HL-60/S4 (cell line): Measurements from ENCODE around the gene NUP210L.

Experiments
- in situ Hi-C: fragments of 300-500 bp; cut with MboI; formaldehyde crosslinking; loops from 2 replicates; pipeline ENCODE4 v1.14.3; 2022; ENCODE audit warnings: low sequenced_read_pairs

Gene NUP210L

DNA sequence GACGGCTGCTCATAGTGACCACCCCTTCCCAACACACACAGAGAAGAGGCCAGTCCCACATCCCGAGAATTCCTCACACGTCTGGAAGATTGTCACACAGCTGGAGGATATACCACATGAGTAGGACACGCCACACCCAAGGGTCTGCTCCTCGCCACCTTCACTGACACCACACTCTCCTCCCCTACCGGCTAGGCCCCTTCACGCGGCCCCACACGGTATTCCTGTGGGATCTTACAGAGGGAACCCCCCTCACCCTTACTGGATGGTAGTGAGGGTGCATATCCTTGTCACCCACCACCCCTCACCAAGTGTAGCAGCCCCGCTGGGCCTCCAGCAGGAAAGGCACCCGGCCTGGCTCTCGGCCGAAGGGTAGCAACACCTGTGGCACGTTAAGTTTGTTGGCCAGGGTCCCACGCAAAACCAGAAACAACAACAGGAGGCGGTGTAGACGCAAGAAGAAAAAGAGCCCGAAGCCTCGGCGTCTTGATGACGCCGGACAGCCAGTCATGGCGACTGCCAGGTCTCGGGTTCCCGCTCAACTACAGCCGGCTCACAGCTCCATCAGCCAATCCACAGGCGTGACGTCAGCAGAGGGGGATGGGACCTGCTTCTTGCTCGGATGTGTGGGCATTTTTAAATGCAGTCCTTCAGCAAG is at the start of gene NUP210L:
TSS of gene NUP210L (minus strand) at position 540 of the 658 bp plus-strand sequence.
- in situ Hi-C loops = no loop called here

DNA sequence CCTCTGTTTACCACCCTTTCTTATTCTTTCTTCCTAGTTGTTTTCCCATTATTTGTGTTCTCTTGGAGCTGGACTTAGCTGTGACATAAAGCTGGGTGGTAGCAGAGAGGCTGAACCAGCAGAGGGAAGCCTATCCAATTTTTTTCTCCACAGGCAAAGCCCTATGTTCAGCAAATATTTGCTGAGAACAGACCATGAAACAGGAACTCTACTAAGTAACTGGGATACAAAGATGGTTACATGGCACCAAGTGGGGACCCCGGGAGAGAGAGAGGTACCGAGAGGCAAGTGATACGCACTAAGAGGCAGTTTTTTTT is 44.6 kb upstream of the NUP210L start:
- in situ Hi-C loops = no loop called here

DNA sequence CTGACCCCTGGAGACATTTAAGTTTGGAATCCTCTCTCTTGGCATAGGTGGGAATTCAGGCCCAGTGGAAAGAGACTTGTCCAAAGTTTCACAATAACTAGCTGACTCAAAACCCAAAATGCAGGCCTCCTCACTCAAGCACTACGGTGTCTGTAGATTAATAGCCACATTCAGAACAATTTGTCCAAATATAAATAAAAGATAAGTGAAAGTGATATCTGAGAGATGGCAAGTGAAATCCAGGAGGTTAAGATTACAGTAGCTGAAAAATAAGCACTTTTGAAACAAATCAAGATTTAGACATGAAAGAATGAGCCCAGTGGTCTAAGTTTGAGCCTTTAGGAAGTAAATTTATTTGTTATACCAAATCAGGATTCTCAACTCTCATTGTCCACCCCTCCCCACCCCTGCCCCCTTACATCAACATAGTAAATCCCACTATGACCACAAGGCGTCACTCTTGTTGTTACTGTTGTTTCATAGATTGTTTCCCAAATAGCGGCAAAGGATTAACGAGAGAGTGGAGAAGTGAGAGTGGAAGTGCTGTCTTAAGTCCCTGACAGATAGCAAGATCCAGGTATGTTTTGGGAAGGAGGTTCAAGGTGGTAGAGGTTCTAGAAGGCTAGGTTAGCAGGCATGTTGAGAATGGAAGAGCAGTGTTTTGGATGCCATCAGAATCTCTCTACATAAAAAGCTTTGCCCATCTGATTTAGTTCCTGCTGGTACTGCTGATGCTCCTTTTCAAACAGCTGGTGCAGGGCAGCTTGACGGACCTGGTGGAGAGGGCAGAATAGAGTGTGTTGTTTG is 44.1 kb upstream of the NUP210L start:
- in situ Hi-C loops = no loop called here

DNA sequence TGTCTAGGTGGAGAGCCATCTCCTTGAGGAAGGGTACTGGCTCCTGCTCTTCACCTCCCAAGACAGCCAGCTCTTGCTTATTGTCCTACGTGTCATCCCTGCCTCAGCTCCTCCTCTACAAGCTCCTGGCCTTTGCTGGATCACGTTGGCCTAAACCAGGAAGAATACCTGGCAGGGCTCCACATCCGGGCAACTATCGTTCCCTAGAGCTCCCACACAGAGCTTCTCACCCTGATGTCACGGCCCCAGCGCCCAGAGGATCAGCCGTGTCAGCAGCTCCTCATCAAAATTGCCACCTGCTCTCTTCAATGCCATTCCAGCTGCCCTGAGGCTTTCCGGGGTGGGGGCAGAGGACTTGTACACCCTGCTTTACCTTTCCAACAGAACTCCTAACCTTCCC is 38.9 kb upstream of the NUP210L start:
- in situ Hi-C loops = no loop called here

DNA sequence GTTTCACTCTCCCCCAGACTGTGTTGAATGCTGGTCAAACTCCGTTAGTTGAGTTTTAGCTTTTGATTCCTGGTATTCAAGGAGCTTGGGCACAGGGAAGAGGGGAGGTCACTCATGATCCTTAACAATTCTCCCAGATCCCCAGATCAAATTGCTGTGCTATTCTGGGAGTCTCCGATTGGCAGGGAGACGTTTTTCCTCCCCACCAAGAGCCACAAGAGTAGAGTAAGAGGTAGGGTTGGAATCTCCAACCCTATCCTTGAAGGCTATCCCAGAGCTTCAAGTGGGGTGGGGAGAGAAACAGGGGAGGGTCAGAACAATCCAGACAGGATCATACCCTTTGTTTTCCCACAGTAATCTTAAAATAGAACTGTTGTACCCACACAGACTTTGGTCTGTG is 37.6 kb upstream of the NUP210L start:
- in situ Hi-C loops = no loop called here

DNA sequence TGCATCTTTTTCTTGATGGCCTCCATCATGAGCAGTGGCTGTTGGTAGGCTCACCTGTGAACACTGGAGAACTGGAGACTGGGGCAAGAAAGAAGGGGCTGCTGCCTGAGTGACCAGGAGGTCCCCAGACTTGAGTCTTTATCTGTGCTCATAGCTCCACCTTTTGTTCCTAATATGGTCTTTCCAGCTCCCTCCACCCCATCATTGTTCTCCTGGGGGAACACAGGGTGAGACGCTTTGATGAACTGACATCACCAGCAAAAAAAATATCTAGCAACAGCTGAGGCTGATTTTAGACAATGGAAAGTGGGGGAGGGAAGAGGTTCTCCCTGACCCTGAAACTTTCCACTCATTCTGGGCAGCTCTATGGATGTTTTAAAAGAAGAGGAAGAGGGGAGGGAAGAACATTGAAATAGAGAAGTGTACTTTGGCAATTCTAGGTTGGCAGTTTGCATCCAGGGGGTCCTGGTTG is 37.2 kb upstream of the NUP210L start, which contains the start of gene TPM3:
TSS of gene TPM3 (minus strand) at position 111 of the 472 bp plus-strand sequence. CDS start at position 29, 82 bp downstream.
- in situ Hi-C loops = no loop called here

DNA sequence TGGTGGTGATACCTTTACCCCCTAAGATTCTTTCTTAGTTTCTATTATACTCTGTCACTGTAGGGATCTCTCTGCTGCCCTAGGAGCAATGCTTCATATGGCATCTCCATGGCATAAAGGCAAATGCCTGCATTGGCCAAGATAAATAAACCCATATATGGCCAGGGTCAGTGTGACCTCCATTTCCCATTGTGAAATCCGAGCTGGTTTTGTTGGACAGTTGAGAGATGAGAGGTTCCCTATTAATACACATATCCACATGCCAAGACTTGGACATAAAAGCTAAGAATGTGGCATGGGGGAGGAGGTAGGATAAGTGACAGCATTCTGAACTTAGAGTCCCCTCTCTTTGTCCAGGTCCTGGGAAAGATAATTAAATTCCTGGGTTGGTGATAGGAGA is 35.7 kb upstream of the NUP210L start:
- in situ Hi-C loops = no loop called here

DNA sequence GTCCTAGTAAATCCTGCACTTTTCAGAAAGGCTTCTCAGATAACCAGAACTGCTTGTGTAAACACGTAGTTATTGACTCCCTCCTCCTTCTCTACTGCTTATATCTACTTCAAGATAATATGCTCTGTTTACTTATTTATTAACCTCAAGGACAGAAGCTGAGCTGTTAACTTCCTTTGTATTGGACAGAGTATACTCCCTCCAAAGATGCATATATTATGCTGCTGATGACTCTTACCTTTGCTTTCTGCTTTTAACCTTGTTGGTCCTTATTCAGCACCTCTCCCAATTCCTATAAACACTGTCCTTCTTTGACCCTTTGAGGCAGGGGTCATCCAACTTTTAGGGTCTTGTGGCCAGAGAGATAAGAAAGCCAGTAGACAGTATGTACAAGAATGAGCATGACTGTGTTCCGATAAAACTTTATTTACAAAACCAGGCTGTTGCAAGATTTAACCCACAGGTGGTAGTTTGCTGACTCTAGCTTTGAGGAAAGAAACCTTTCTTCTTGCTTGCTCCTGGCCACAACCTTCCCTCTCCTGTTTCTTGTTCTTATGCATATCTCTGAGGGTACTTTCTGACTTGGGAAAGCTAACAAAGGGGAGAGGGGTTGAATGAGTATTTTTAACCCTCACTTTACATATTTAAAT is 32.1 kb upstream of the NUP210L start:
- in situ Hi-C loops = no loop called here

DNA sequence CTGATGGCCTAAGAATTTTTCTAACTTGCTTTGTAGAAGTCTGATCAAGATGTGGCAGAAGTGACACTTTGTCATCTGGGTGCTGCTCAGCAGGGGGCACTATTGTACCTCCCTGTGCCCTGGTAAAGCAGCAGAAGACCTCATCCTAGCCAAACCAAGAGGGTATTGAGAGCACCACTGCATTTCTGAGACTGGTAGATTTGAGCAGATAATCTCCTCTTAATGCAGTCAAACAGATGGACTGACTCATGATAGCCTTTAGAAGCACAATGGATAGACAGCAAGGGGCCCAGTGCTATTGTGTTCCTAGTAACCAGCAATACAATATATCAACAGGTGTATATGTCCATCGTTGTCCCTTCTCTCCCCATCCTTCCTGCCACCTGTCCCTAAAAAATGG is 31.3 kb upstream of the NUP210L start:
- in situ Hi-C loops = no loop called here

DNA sequence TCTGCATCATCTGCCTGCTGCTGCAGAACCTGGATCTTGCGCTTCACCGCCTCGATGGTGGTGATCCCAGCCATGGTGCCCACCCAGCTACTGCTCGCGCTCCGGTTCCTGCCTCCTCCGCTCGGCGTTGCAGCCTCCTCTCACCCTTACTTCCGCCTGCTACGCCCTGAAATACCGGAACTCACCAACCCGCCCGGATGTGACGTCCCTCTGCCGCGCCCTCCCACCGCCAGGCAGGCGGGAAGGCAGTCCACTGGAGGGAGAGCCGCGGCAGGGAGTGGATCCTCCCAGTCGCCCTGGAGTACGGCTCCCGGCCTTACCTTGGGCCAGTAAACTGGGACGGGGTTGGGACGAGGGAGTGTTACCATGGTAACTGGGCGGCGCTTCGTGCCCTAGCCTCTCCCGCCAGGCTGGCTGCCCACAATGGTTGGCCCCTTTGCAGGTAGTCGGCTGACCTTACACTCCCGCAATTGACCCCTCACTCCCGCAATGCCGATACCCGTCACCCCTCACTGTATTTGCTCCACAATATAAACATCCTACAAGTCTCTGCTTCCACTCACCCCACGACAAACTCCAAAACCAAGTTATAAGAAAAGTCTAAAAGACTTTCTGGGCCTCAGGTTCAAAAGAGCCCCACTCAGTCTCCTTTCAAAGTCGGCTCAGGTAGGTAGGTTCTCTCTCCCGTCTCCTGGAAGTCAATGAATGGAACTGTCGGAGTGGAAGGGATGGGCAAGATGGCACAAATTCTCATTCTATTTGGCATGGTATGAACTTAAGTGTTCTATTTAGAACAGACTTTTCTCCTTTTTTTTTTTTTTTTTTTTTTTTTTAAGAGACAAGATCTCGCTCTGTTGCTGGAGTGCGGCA is 28.4 kb upstream of the NUP210L start:
- in situ Hi-C loops = no loop called here

DNA sequence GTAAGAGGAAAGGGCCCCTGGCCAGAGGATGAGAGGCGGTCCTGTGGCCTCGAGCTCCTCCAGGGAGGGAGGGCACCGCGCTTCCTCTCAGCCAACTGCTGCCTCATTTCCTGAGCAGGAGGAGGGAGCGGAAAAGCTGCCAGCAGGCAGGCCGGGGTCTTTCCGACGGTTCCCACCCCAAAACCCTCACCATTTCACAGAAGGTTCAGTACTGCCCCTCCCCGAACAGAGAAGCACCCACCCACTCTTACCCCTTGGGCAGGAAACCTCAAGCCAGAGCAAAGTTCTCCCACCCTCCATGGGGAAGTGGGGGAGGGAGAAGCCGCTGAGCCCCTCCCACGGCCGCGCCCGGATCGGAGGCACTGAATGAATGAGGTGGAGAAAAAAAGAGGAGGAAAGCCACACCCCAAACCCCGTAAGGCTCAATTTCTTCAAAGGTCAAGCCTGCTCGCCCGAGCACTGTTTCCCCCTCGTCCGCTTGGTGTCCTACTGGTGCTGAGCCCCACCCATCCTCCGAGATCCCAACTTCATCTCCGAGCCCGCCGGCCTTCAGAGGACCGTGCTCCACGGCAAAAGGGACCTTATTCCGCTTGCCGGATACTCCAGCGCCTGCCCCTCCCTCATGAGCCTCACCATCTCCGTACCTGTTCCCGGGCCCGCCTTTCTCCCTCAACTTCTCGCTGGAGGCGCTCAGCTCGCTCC is 27.6 kb upstream of the NUP210L start:
- in situ Hi-C loops = no loop called here

DNA sequence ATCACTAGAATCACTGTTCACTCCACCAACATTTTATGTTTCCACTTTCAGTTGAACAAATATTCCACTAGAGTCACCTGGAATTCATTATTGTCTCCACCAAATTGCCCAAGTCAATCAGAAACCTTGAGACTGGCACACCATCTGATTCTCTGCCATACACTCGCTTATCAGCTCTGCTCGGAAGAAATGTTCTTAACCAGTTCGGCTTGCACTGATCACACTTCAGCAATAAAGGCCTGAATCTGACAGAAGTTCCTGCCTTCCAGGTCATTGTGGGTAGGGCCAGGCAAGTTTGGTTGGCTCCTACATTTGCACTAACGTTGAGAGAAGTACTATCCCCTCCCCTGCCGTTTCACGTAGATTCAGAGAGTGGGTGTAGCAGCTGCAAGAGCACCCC is 27.1 kb upstream of the NUP210L start:
- in situ Hi-C loops = no loop called here

DNA sequence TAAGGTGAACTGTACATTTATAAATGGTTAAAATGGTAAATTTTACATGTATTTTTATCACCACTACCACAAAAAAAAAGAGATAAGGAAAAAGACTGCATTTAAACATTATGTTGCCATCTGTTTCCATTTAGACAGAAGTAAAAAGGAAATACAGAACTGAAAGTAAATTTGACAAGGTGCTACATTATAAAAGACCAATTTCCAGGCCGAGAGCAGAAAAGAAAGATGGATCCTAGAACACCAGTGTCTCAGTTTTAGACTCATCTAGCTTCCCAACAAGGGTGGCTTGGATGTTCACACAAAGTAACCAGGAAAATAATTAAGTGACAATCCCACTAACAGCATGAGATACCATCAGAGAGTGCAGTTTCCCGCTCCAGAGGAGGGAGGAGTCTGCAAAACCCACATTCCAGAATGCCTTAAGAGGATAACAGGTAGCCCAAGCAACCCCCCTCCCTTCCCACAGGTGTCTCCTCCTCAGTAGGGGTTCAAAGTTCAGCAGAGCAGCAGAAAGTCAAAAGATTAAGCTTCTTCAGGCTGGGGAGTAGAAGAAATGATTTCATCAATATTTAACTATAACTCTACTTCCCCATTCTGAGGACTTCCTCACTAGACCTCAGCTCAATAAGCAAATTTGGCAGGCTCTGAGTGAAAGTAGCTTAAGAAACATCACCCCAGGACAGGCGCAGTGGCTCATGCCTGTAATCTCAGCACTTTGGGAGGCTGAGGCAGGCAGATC is 25.2 kb upstream of the NUP210L start:
- in situ Hi-C loops = no loop called here

DNA sequence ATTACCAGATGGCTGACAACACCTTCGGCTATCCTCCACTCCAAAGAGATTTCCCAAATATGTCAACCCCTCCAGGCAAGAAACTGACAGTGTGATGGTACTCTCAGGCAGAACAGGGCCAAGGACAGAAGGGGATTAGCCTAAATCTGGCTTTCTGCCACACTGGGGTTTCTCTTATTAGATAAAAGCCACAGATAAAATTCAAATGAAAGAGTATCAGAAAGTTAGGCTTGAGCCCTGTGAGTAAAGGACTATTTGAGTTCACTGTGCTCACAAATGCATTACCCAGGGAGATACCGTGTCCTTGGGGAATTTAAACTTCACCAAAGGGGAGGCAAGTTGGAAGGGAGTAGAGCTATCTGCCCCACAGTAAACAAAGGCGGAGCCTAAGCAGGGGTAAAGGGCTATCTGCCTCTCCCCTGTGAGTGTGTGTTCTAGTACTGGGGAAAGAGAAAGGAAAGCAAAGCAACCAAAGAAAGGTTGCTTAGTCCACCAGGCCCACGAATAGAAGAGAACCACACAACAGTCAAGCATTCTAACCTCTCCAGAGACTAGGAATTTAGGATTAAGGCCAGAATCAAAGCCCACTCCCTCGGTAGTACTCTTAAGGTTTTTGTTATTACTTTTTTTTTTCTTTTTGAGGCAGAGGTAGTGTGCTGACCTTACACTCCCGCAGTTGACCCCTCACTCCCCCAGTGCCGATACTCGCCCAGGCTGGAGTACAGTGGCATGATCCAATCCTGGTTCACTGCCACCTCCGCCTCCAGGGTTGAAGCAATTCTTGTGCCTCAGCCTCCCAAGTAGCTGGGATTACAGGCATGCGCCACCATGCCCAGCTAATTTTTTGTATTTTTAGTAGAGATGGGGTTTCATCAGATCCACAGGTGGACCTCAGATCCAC is 24.3 kb upstream of the NUP210L start:
- in situ Hi-C loops = no loop called here

DNA sequence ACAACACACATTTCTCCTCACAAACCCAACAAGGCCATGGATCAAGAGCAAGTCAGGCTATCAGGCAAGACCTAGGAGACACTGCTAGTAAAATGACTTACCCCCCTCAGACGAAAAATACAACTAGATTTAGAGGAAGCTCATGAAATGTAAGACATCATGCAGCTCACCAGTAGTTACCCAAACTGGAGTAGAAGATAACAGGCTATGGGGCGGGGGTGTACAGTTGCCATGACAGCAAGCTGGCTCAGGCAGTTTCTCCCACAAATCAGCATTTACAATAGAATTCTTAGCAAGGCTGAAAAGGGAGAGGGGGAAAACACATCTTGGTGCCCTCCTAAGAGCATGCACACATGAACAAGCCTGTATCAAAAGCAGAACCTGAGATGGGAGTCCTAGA is 23.1 kb upstream of the NUP210L start:
- in situ Hi-C loops = no loop called here

DNA sequence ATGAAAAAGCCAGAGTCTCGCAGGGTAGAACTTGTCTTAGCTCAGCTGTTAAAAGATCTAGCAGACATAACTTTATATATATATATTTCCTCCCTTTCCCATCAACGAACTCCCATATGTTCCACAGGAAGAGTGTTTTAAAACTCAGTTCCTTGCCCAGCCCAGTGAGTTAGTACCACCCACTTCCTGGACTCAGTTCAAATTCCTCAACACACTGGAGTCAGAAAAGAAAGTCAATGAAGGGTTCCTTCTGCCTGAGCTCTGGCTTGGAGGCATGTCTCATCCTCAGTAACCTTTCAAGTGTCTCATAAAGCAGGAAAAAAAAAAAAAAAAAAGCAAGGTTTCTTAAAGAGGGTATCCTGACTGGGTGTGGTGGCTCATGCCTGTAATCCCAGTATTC is 21.5 kb upstream of the NUP210L start:
- in situ Hi-C loops = no loop called here

DNA sequence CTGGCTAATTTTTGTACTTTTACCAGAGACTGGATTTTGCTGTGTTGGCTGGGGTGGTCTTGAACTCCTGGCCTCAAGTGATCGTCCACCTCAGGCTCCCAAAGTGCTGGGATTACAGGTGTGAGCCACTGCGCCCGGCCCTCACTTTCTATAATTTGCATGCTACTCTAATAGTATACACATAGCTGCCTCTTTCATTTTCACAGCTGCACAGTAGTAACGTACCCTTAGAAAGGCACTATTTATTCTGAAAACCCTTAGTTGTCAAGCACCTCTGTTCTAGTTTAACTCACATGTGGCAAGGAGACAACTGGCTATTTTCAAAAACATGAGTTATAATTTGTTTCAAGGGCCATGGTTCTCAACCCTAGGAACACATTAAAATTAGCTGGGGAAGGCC is 19.8 kb upstream of the NUP210L start:
- in situ Hi-C loops = no loop called here

DNA sequence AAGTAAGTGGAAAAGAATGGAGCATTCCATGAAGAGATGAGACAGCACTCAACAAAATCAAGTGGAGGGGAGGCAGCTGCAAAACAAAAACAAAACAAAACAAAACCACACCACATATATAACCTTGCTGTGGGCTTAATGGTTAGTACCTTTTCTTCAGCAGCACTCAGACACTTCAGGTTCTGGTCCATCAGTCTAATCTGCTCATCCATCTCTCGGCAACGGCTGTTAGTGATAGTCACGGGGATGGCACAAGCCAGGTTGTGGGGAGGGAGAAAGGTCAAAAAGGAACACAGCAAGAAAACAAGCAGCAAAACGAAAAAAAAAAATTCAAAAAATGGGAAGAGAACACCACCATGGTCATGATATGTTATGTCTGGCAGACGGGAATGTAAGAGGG is 17.0 kb upstream of the NUP210L start:
- in situ Hi-C loops = no loop called here

DNA sequence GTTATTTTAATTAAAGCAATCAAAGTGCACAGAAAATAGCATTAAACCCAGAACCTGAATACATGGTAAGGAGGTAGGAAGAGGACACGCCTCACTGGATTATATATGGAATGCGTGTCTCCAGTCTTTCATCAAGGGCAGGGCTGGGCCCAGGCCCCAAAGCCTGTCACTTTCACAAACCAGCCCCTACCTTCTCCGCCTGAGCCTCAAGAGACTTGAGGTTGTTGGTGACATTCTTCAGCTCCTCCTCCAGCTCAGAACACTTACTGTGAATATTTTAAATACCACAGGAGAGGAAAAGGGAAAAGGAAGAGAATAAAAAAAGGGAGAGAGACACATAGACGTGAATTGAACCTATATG is 16.3 kb upstream of the NUP210L start:
- in situ Hi-C loops = no loop called here
